Osteocyte (in vitro differentiated cells): ENCODE data around the gene RNF20. TPM values are rescaled to one million over a fixed set of nuclear protein-coding genes. Genes with fewer than 3 reads are reported as not detected.

Experiments used
- DNase-seq: peaks from one replicate; pipeline ENCODE4 v3.0.0; 2021; ENCODE audit warnings: mixed read lengths; ENCODE audit not compliant: unreplicated experiment; ENCODE audit errors: extremely low spot score
- H3K27ac Mint-ChIP-seq: one replicate; pipeline ENCODE4 v1.8.0; 2021; ENCODE audit warnings: mild to moderate bottlenecking, mixed read lengths; ENCODE audit not compliant: unreplicated experiment
- H3K27me3 Mint-ChIP-seq: one replicate; pipeline ENCODE4 v1.8.0; 2021; ENCODE audit warnings: mixed read lengths; ENCODE audit not compliant: unreplicated experiment
- H3K36me3 Mint-ChIP-seq: one replicate; pipeline ENCODE4 v1.8.0; 2021; ENCODE audit warnings: mixed read lengths; ENCODE audit not compliant: unreplicated experiment
- H3K4me1 Mint-ChIP-seq: one replicate; pipeline ENCODE4 v1.8.0; 2021; ENCODE audit warnings: mixed read lengths; ENCODE audit not compliant: unreplicated experiment
- H3K4me3 Mint-ChIP-seq: one replicate; pipeline ENCODE4 v1.8.0; 2021; ENCODE audit warnings: mild to moderate bottlenecking, moderate library complexity, mixed read lengths; ENCODE audit not compliant: unreplicated experiment
- H3K9me3 Mint-ChIP-seq: one replicate; pipeline ENCODE4 v1.8.0; 2021; ENCODE audit warnings: mixed read lengths; ENCODE audit not compliant: unreplicated experiment
- CTCF ChIP-seq: fragments of 200-600 bp; sonication (generic); IDR thresholded peaks from 2 replicates; pipeline ENCODE4 v1.5.0; 2021; ENCODE audit warnings: antibody characterized with exemption, mild to moderate bottlenecking, moderate library complexity
- total RNA-seq: library from RNA; stranded (reverse); gene quantifications from 2 replicates; pipeline ENCODE4 v1.2.1, GENCODE V29; 2021

The RNF20 gene
- total RNA-seq, 1 donor from 2014 or later, result 54.7 TPM

- peaks cover 29% of the 10 kb centered on the region for H3K36me3 Mint-ChIP-seq
- H3K4me1 Mint-ChIP-seq, result no peaks in the 10 kb centered on the region
- no peaks in the 10 kb centered on the region for H3K27me3 Mint-ChIP-seq
- no peaks in the 10 kb centered on the region for H3K9me3 Mint-ChIP-seq
- no peak overlapping the region for H3K27ac Mint-ChIP-seq
- TF ChIP-seq CTCF, result no peak
- H3K4me3 Mint-ChIP-seq, result no peak overlapping the region
- no peak for DNase-seq
These were observed 34.2 kb downstream of the RNF20 start for GRCh38 chr9:101567725-101568350.

GRCh38 chr9:101569741-101570501 lies 36.3 kb downstream of the RNF20 start:
- H3K27ac Mint-ChIP-seq, result no peak overlapping the region
- no peak overlapping the region for H3K4me3 Mint-ChIP-seq
- TF ChIP-seq CTCF, result no peak
- H3K4me1 Mint-ChIP-seq, result no peaks in the 10 kb centered on the region
- H3K9me3 Mint-ChIP-seq, result no peaks in the 10 kb centered on the region
- DNase-seq, result no peak
- H3K36me3 Mint-ChIP-seq, result peaks cover 19% of the 10 kb centered on the region
- no peaks in the 10 kb centered on the region for H3K27me3 Mint-ChIP-seq

GRCh38 chr9:101571114-101571513 lies 37.5 kb downstream of the RNF20 start:
- no peak for TF ChIP-seq CTCF
- no peaks in the 10 kb centered on the region for H3K27me3 Mint-ChIP-seq
- H3K36me3 Mint-ChIP-seq, result peaks cover 13% of the 10 kb centered on the region
- no peak overlapping the region for H3K4me3 Mint-ChIP-seq
- H3K4me1 Mint-ChIP-seq, result peaks cover 3% of the 10 kb centered on the region
- H3K9me3 Mint-ChIP-seq, result no peaks in the 10 kb centered on the region
- DNase-seq, result no peak
- H3K27ac Mint-ChIP-seq, result no peak overlapping the region

GRCh38 chr9:101572316-101572715 lies 38.7 kb downstream of the RNF20 start:
- Mint-ChIP-seq H3K4me1 (peaks cover 11% of the 10 kb centered on the region), H3K9me3 (no peaks in the 10 kb centered on the region), H3K27me3 (no peaks in the 10 kb centered on the region), H3K36me3 (peaks cover 11% of the 10 kb centered on the region), H3K27ac (no peak overlapping the region), H3K4me3 (no peak overlapping the region)
- TF ChIP-seq CTCF, result no peak
- DNase-seq, result no peak

DNA sequence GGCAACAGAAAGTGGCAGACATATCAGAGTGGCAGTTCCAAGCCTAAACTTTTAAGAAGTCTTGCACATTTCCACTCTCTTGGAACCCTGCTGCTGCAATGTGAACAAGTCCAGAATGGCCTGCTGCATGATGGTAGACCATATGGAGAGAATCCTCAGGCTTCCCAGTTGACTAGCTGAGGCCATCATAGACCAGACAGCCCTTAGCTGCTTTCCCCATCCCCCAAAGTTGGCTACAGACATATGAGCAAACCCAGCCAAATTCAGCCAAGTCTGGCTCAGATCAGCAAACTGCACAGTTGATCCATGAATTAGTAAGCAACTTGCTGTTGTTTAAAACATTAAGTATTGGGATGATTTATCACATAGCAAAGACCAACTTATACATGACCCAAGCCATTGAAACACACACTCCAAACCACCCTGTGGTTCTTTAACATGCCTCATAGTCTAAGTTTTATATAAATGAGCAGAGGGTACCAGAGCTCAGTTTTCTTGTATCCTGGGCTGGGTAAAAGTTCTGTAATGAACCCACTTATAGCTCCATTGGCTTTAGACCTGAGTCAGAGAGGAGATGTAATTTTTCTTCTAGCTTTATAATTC lies 41.2 kb downstream of the RNF20 start:
- H3K9me3 Mint-ChIP-seq, result no peaks in the 10 kb centered on the region
- no peak overlapping the region for H3K4me3 Mint-ChIP-seq
- no peaks in the 10 kb centered on the region for H3K27me3 Mint-ChIP-seq
- TF ChIP-seq CTCF, result no peak
- H3K27ac Mint-ChIP-seq, result no peak overlapping the region
- peaks cover 8% of the 10 kb centered on the region for H3K36me3 Mint-ChIP-seq
- no peak for DNase-seq
- peaks cover 11% of the 10 kb centered on the region for H3K4me1 Mint-ChIP-seq
